Cardiac muscle cell (in vitro differentiated cells and primary cell): ENCODE results near the gene AP2S1. TPM values are rescaled to one million over a fixed set of nuclear protein-coding genes. Genes with fewer than 3 reads are reported as not detected.
"Not testable (repeated sequence)": the region's sequence is repeated elsewhere in the genome, so short reads cannot be mapped to it uniquely, and the experiment has no call there.

Experiments used
- DNase-seq, 2 donors: peaks; one replicate each; pipeline versions ENCODE4 v3.0.0 to v3.0.0-alpha.2; 2010 to 2017; ENCODE audit warnings: low read depth in 1 of 2, low spot score in 1 of 2
- H3K27ac ChIP-seq: fragments of 200-600 bp; sonication (generic); 2 replicates; pipeline ENCODE4 v1.5.1; 2016
- H3K27me3 ChIP-seq: fragments of 200-600 bp; sonication (generic); 2 replicates; pipeline ENCODE4 v1.6.0; 2016; ENCODE audit warnings: control low read depth
- H3K36me3 ChIP-seq: fragments of 200-600 bp; sonication (generic); 2 replicates; pipeline ENCODE4 v1.5.1; 2016; ENCODE audit warnings: control low read depth
- H3K4me1 ChIP-seq: fragments of 200-600 bp; sonication (generic); 2 replicates; pipeline ENCODE4 v1.8.1; 2017; ENCODE audit warnings: low read depth, mild to moderate bottlenecking, mixed run types
- H3K4me3 ChIP-seq: fragments of 200-600 bp; sonication (generic); 2 replicates; pipeline ENCODE4 v1.5.1; 2016; ENCODE audit warnings: mild to moderate bottlenecking
- H3K9me3 ChIP-seq: fragments of 200-600 bp; sonication (generic); 2 replicates; pipeline ENCODE4 v1.5.1; 2017; ENCODE audit warnings: low read depth, mild to moderate bottlenecking, control low read depth
- polyA plus RNA-seq: library from polyadenylated mRNA; unstranded; fragments of >200 nt; fragmentation: Nextera tagmentation; extraction: Ambion mirVana; gene quantifications from 2 replicates; pipeline ENCODE4 v1.2.1, GENCODE V29; 2016
- total RNA-seq: library from RNA; depleted of rRNA; stranded (reverse); fragments of >200 nt; gene quantifications from 2 replicates; pipeline ENCODE4 v1.2.3, GENCODE V29; 2016
- TF ChIP-seq, protein P1 (sequence below): IDR thresholded peaks from 2 replicates; pipeline ENCODE4 v1.5.1; 2012; ENCODE audit warnings: low read depth, mild to moderate bottlenecking, low read length

AP2S1 gene
- total and polyA plus RNA-seq, 2 experiments from 2014 or later, result 76.5 to 260 TPM

DNA sequence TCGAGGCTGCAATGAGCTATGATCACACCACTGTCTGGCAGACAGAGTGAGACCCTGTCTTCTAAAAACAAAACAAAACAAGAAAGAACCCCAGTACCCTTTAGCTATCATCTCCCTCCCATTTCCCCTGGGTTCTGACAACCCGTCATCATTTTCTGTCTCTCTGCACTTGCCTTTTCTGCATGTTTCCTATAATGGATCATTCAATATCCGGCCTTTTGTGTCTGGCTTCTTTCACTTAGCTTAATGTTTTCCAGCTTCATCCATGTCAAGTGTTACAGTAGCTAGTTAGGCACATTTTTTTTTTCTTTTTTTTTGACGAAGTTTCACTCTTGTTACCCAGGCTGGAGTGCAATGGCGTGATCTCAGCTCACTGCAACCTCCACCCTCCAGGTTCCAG is 16.5 kb downstream of the AP2S1 start:
- H3K9me3 ChIP-seq, result no peaks in the 10 kb centered on the region
- TF ChIP-seq, protein P1, sequence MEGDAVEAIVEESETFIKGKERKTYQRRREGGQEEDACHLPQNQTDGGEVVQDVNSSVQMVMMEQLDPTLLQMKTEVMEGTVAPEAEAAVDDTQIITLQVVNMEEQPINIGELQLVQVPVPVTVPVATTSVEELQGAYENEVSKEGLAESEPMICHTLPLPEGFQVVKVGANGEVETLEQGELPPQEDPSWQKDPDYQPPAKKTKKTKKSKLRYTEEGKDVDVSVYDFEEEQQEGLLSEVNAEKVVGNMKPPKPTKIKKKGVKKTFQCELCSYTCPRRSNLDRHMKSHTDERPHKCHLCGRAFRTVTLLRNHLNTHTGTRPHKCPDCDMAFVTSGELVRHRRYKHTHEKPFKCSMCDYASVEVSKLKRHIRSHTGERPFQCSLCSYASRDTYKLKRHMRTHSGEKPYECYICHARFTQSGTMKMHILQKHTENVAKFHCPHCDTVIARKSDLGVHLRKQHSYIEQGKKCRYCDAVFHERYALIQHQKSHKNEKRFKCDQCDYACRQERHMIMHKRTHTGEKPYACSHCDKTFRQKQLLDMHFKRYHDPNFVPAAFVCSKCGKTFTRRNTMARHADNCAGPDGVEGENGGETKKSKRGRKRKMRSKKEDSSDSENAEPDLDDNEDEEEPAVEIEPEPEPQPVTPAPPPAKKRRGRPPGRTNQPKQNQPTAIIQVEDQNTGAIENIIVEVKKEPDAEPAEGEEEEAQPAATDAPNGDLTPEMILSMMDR, result no peak
- H3K4me1 ChIP-seq, result no peaks in the 10 kb centered on the region
- H3K4me3 ChIP-seq, result no peak overlapping the region
- peaks cover 5% of the 10 kb centered on the region for H3K36me3 ChIP-seq
- H3K27me3 ChIP-seq, result no peaks in the 10 kb centered on the region
- no peak for DNase-seq
- no peak overlapping the region for H3K27ac ChIP-seq

DNA sequence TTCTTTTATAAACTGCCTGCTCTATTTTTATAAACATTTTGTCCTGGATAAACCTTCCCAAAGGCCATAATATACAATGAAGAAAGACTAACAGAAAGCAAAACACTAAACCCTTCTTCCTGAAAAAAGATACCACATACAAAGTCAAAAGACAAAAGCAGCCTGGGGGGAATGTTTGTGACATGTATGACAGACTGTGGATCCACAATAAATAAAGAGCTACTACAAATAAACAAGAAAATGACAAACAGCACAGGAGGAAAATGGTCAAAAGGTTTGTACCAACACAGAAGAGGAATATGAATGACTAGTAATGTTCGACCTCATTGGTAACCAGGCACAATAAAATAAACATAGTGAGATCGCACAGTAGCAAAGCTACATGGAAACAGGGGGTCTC is 19.8 kb downstream of the AP2S1 start:
- no peaks in the 10 kb centered on the region for H3K36me3 ChIP-seq
- TF ChIP-seq, protein P1, result no peak
- no peaks in the 10 kb centered on the region for H3K27me3 ChIP-seq
- H3K9me3 ChIP-seq, result no peaks in the 10 kb centered on the region
- H3K4me3 ChIP-seq, result no peak overlapping the region
- no peaks in the 10 kb centered on the region for H3K4me1 ChIP-seq
- H3K27ac ChIP-seq, result no peak overlapping the region
- DNase-seq, result no peak

DNA sequence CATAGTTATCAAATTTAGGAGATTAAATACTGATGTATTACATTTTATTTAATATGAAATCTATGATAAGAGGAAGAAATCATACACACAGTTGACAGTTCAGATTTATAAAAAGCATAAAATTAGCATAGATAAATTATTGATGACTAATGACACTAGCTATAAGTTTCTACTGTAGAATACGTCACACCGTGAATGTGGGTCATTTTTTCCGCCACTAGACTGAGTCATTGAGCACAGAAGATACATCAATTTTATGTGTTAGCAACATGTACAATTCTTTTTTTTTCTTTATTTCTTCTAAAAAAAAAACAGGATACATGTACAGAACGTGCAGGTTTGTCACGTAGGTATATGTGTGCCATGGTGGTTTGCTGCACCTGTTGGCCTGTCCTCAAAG is 22.2 kb downstream of the AP2S1 start:
- Histone ChIP-seq H3K9me3 (no peaks in the 10 kb centered on the region), H3K27ac (no peak overlapping the region), H3K27me3 (no peaks in the 10 kb centered on the region), H3K4me3 (no peak overlapping the region), H3K4me1 (no peaks in the 10 kb centered on the region), H3K36me3 (no peaks in the 10 kb centered on the region)
- no peak for DNase-seq
- TF ChIP-seq, protein P1, result no peak

DNA sequence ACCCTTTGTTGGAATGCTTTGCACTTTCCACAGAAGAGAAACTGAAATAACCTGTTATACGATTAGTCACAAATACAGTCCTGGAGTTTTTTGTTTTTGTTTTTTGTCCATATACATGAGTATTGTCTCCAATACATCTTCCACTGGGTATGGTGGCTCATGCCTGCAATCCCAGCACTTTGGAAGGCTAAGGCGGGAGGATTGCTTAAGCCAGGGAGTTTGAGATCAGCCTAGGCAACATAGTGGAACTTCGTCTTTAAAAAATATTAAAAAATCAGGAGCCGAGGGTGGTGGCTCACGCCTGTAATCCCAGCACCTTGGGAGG is 25.0 kb downstream of the AP2S1 start:
- no peak overlapping the region for H3K4me3 ChIP-seq
- no peaks in the 10 kb centered on the region for H3K9me3 ChIP-seq
- TF ChIP-seq, protein P1, result no peak
- H3K27me3 ChIP-seq, result no peaks in the 10 kb centered on the region
- no peak overlapping the region for H3K27ac ChIP-seq
- no peaks in the 10 kb centered on the region for H3K36me3 ChIP-seq
- peaks cover 7% of the 10 kb centered on the region for H3K4me1 ChIP-seq
- no peak for DNase-seq

DNA sequence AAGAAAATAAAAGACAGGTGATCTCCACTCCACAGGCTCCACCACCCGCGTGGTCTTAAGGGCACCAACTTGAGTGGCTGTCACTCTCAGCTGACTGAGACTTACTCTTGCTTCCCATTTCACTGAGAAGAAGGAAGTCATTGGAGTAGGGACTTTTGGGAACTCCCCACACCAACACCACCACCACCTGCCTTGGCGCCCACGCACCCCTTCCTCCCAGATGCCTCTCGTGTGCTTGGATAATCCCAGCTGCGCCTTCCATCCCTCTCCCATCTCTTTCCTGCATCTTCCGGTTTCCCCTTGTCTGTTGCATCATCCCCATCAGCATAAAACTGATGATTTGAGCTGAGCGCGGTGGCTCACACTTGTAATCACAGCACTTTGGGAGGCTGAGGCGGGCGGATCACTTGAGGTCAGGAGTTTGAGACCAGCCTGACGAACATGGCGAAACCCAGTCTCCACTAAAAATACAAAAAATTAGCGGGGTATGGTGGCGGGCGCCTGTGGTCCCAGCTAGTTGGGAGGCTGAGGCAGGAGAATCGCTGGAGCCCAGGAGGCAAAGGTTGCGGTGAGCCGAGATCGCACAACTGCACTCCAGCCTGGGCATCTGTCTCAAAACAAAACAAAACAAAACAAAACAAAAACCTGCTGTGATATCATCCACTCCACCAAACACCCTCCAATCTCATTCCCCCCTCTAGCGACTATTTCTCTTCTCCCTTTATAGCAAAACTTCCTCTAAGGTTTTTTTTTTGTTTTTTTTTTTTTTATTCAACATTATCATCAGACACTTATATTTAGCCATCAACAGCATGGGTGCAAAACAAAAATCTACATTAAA is 25.5 kb downstream of the AP2S1 start:
- no peak for DNase-seq
- TF ChIP-seq, protein P1, result no peak
- Histone ChIP-seq H3K36me3 (no peaks in the 10 kb centered on the region), H3K9me3 (no peaks in the 10 kb centered on the region), H3K27ac (no peak overlapping the region), H3K4me1 (peaks cover 10% of the 10 kb centered on the region), H3K4me3 (no peak overlapping the region), H3K27me3 (no peaks in the 10 kb centered on the region)

DNA sequence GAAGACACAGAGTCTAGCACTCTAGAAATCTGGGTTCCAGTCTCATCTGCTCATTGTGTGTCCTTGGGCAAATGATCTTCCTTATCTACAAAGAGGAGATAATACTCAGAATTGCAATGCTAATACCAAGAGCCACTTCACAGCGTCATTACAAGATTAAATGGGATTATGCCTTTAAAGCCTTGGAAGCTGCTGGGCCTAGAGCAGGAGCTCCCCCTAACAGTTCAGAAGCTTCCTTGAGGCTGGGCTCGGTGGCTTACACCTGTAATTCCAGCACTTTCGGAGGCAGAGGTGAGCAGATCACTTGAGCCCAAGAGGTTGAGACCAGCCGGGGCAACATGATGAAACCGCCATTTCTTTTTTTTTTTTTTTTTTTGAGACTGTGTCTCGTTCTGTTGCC is 27.6 kb downstream of the AP2S1 start:
- H3K36me3 ChIP-seq, result no peaks in the 10 kb centered on the region
- no peaks in the 10 kb centered on the region for H3K27me3 ChIP-seq
- peaks cover 10% of the 10 kb centered on the region for H3K4me1 ChIP-seq
- no peak overlapping the region for H3K27ac ChIP-seq
- no peaks in the 10 kb centered on the region for H3K9me3 ChIP-seq
- DNase-seq, result no peak
- H3K4me3 ChIP-seq, result no peak overlapping the region
- TF ChIP-seq, protein P1, result no peak

DNA sequence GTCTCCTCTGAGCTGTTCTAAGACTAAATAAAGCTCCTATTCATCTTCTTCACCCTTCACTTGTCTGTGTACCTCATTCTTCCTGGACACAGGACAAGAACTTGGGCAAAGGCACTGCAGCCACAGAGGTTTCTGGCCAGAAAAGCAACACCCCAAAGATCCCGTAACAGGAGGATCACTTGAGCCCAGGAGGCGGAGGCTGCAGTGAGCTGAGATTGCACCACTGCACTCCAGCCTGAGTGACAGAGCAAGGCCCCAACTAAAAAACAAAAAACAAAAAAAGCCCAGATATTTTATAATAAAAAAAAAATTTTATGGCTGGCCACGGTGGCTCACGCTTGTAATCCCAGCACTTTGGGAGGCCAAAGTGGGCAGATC is 28.2 kb downstream of the AP2S1 start:
- H3K27ac ChIP-seq, H3K9me3 ChIP-seq, DNase-seq, H3K27me3 ChIP-seq, H3K36me3 ChIP-seq, H3K4me3 ChIP-seq: not testable (repeated sequence)
- H3K4me1 ChIP-seq, result peaks cover 10% of the 10 kb centered on the region
